Body of pancreas (tissue), 4 donors: ENCODE results near the gene TTC13. TPM values are rescaled to one million over a fixed set of nuclear protein-coding genes. Genes with fewer than 3 reads are reported as not detected.

ENCODE experiments used
- ATAC-seq: fragments of 150-250 bp; one replicate; pipeline ENCODE4 v1.9.1; 2016
- DNase-seq, 4 donors: peaks; one replicate each; pipeline ENCODE4 v3.0.0-alpha.2; 2019
- H3K27ac ChIP-seq, 4 donors: fragments of 200-600 bp; sonication (generic); 1 replicate in 3 of 4; 2 replicates in 1 of 4; pipeline versions ENCODE4 v1.5.1 to v1.6.1; 2016 to 2019; ENCODE audit warnings: mild to moderate bottlenecking in 1 of 4, mixed read lengths in 1 of 4, moderate library complexity in 1 of 4
- H3K27me3 ChIP-seq, 2 donors: fragments of 200-600 bp; sonication (generic); one replicate each; pipeline ENCODE4 v1.6.0; 2016; ENCODE audit warnings: mild to moderate bottlenecking in 1 of 2
- H3K36me3 ChIP-seq, 2 donors: fragments of 200-600 bp; sonication (generic); replicated peaks in 1 of 2; 2 replicates each; pipeline ENCODE4 v1.5.1; 2016; ENCODE audit warnings: low read depth in 2 of 2; ENCODE audit not compliant: insufficient read depth in 1 of 2
- H3K4me1 ChIP-seq: fragments of 200-600 bp; sonication (generic); one replicate; pipeline ENCODE4 v1.6.0; 2016
- H3K4me3 ChIP-seq, 2 donors: fragments of 200-600 bp; sonication (generic); 1 replicate in 1 of 2; 2 replicates in 1 of 2; pipeline ENCODE4 v1.5.1; 2016 to 2019
- H3K9me3 ChIP-seq, 3 donors: fragments of 200-600 bp; sonication (generic); 1 replicate in 2 of 3; 2 replicates in 1 of 3; pipeline ENCODE4 v1.5.1; 2016
- POLR2A ChIP-seq, 3 donors: fragments of 450-650 bp; IDR thresholded peaks; one replicate each; pipeline ENCODE4 v1.6.1; 2016; ENCODE audit warnings: antibody characterized with exemption in 3 of 3, mild to moderate bottlenecking in 2 of 3
- WGBS, 2 donors: methylation state at CpG; one replicate each; pipeline ENCODE4 v1.1.5; 2017; 5-methylcytosine and 5-hydroxymethylcytosine counted together
- intact Hi-C: fragments of 100-400 bp; cut with DNase I; formaldehyde crosslinking; loops from one replicate; pipeline ENCODE4 v1.15.1; 2023
- total RNA-seq, 2 donors: library from RNA; depleted of rRNA; stranded (reverse); fragments of >200 nt; gene quantifications; one replicate each; pipeline ENCODE4 v1.1.0, GENCODE V29; 2016
- TF ChIP-seq, protein P1 (sequence below), 7 experiments: fragments of 450-650 bp in 4 of 7; fragments of 200-600 bp in 3 of 7; sonication (generic) in 3 of 7; IDR thresholded peaks; one replicate each; pipeline ENCODE4 v1.5.1; 2016 to 2019; ENCODE audit warnings: antibody characterized with exemption in 7 of 7

Gene TTC13
- total RNA-seq, 2 donors from 2014 or later, result 18.2 to 24.4 TPM

DNA sequence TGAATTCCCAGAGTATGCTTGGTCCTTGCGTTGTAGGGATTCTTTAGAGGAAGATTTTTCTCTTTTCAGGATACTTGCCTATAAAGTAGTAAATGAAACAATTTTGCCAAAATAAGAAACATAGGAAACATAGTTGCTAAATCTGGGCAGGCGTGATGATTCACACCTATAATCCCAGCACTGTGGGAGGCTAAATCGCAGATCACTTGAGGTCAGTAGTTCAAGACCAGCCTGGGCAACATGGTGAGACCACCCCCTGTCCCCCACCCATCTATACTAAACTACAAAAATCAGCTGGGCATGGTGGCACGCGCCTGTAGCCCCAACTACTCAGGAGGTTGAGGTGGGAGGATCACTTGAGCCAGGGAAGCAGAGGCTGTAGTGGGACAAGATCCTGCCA is 5.2 kb upstream of the TTC13 start:
- intact Hi-C loops, result no loop called here
- Histone ChIP-seq H3K4me3 (no peak overlapping the region), H3K4me1 (peaks cover 39% of the 10 kb centered on the region), H3K36me3 (peaks cover 0 to 2% of the 10 kb centered on the region in 2 donors), H3K27me3 (no peaks in the 10 kb centered on the region), H3K27ac (no peak overlapping the region), H3K9me3 (no peaks in the 10 kb centered on the region)
- DNase-seq, result no peak
- no peak for ATAC-seq
- WGBS, 2 donors, result 75 to 90% methylated on average over 5 of the region's 5 CpGs
- TF ChIP-seq, protein P1, sequence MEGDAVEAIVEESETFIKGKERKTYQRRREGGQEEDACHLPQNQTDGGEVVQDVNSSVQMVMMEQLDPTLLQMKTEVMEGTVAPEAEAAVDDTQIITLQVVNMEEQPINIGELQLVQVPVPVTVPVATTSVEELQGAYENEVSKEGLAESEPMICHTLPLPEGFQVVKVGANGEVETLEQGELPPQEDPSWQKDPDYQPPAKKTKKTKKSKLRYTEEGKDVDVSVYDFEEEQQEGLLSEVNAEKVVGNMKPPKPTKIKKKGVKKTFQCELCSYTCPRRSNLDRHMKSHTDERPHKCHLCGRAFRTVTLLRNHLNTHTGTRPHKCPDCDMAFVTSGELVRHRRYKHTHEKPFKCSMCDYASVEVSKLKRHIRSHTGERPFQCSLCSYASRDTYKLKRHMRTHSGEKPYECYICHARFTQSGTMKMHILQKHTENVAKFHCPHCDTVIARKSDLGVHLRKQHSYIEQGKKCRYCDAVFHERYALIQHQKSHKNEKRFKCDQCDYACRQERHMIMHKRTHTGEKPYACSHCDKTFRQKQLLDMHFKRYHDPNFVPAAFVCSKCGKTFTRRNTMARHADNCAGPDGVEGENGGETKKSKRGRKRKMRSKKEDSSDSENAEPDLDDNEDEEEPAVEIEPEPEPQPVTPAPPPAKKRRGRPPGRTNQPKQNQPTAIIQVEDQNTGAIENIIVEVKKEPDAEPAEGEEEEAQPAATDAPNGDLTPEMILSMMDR (IDR thresholded peaks at IDR 0.05), result no peak
- TF ChIP-seq POLR2A (IDR thresholded peaks at IDR 0.05), result no peak

DNA sequence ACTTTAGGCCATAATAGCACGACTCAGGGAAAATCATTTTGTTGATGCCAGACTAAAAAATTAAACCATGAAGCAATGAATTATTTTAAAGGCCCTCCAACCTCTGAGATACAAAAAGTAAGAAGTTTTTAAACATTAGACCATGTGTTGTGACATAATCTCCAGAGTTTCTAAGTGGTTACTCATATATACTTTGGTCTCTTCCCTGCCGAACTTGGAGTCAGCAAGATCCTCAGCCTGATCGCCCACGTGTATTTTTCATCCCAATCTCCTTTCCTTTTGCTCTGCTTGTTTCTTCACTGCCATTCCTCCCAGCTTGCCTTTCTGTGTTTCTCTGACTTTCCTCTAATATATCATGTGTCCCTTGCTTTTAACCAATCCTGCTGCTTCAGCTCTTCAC is 4.0 kb upstream of the TTC13 start:
- Histone ChIP-seq H3K4me3 (no peak overlapping the region), H3K27me3 (no peaks in the 10 kb centered on the region), H3K4me1 (peaks cover 41% of the 10 kb centered on the region), H3K9me3 (no peaks in the 10 kb centered on the region), H3K36me3 (peaks cover 0 to 2% of the 10 kb centered on the region in 2 donors), H3K27ac (no peak overlapping the region)
- DNase-seq, result no peak
- intact Hi-C loops, result no loop called here
- 73 to 97% methylated on average over 4 of the region's 4 CpGs for WGBS, 2 donors
- ATAC-seq, result no peak
- TF ChIP-seq, protein P1 (IDR thresholded peaks at IDR 0.05), result no peak
- TF ChIP-seq POLR2A (IDR thresholded peaks at IDR 0.05), result no peak

DNA sequence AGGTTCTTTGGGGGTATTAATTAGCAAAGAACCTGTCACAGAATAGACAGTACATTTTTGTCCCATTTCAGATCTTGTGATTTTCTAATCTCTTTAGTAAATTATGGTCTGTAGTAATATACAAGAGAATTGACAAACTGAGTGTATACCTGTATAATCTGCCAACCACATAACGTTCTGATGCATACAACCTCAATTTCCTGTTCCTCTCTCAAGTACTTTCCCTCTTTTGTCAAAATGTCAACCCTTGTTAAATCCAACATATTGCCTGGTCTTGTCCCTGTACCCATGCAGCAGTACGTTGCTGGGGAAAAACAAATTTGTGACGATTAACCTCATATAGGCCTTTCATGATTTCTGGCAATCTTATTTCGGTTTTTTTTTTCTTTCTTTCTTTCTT is 1.3 kb upstream of the TTC13 start:
- Histone ChIP-seq H3K36me3 (peaks cover 0 to 2% of the 10 kb centered on the region in 2 donors), H3K4me3 (no peak overlapping the region), H3K27ac (no peak overlapping the region), H3K9me3 (no peaks in the 10 kb centered on the region), H3K27me3 (no peaks in the 10 kb centered on the region), H3K4me1 (peaks cover 44% of the 10 kb centered on the region)
- no peak for DNase-seq
- WGBS, 2 donors, result 51 to 61% methylated on average over 4 of the region's 4 CpGs
- intact Hi-C loops, result no loop called here
- ATAC-seq, result no peak
- TF ChIP-seq, protein P1 (IDR thresholded peaks at IDR 0.05), result no peak
- no peak for TF ChIP-seq POLR2A (IDR thresholded peaks at IDR 0.05)

DNA sequence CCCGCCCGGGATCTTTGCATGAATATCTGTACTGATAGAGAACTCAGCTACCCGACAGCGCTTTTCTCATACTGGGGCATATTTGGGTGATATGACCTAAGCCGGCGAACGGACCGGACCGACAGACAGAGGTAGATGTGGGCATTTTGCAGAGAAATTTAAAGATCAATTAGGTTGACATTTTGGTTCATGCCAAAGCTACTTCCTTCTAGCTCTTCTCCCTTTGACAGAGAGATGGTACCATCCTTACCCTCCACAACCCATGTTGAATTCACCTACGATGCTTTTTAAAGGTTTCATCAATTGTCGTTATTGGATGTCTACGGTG is 692 bp upstream of the TTC13 start:
- intact Hi-C loops, result no loop called here
- TF ChIP-seq, protein P1 (IDR thresholded peaks at IDR 0.05), result no peak
- Histone ChIP-seq H3K36me3 (peaks cover 0 to 2% of the 10 kb centered on the region in 2 donors), H3K9me3 (no peaks in the 10 kb centered on the region), H3K27ac (peak overlapping the region; percentile 48 to 81 (median 68)), H3K4me1 (peaks cover 38% of the 10 kb centered on the region), H3K27me3 (no peaks in the 10 kb centered on the region), H3K4me3 (peak overlapping the region; percentile 62 to 90)
- ATAC-seq (no peak), DNase-seq (no peak)
- 0 to 5% methylated on average over 12 of the region's 12 CpGs for WGBS, 2 donors

DNA sequence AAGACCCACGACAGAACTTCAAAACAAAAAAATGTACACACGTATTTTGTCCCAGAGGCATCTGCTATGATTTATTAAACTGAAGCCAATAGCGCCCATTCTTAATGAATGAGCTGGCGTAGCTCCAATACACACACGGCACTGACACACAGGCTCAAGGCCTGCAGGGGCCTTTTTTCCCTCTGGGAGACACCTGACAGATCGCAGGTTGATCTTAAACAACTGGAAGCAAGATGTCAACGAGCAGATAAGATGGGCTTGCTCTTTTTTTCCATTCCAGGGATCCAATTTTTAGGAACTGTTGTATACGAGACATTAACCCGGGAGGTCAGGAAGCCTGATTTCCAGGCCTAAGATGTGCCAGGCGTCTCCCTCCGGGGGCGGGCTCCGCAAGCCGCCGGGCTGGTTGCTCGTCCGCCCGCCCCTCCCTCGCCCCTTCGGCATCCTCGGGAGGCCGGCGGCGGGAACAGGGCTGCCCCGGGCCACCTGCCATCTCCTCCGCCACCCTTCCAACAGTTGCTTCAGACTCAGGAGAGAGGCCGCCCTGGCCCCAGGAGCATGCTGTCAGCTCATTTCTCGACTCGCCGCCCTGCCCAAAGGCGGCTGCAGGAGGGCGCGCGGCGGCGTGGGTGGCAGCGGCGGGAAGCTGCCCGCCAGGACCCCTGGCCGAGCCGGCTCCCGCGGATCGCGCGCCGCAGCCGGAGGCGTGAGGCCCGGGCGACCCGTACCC is 735 bp downstream of the TTC13 start:
- Histone ChIP-seq H3K4me3 (peak overlapping the region; percentile 52 to 90), H3K27me3 (no peaks in the 10 kb centered on the region), H3K27ac (peak overlapping the region; percentile 35 to 81 (median 64)), H3K4me1 (peaks cover 29% of the 10 kb centered on the region), H3K9me3 (no peaks in the 10 kb centered on the region), H3K36me3 (peaks cover 0 to 2% of the 10 kb centered on the region in 2 donors)
- ATAC-seq (peak; percentile 10), DNase-seq (peak; percentile 39 to 55 (median 50))
- intact Hi-C loops, result no loop called here
- TF ChIP-seq POLR2A (IDR thresholded peaks at IDR 0.05), result no peak
- TF ChIP-seq, protein P1 (IDR thresholded peaks at IDR 0.05), result peak in 1 of 7 experiments; percentile 2
- 0 to 2% methylated on average over 8 to 52 of the region's 52 CpGs for WGBS, 2 donors
